UCSD-AML1 (cell line): Measurements from ENCODE around the gene GPR32.
"Not testable (repeated sequence)": the region's sequence is repeated elsewhere in the genome, so short reads cannot be mapped to it uniquely, and the experiment has no call there.

Experiments used
- DNase-seq: peaks from one replicate; lab custom pipeline; 2025; ENCODE audit not compliant: unreplicated experiment; lab: John Stamatoyannopoulos, UW

The GPR32 gene

DNA sequence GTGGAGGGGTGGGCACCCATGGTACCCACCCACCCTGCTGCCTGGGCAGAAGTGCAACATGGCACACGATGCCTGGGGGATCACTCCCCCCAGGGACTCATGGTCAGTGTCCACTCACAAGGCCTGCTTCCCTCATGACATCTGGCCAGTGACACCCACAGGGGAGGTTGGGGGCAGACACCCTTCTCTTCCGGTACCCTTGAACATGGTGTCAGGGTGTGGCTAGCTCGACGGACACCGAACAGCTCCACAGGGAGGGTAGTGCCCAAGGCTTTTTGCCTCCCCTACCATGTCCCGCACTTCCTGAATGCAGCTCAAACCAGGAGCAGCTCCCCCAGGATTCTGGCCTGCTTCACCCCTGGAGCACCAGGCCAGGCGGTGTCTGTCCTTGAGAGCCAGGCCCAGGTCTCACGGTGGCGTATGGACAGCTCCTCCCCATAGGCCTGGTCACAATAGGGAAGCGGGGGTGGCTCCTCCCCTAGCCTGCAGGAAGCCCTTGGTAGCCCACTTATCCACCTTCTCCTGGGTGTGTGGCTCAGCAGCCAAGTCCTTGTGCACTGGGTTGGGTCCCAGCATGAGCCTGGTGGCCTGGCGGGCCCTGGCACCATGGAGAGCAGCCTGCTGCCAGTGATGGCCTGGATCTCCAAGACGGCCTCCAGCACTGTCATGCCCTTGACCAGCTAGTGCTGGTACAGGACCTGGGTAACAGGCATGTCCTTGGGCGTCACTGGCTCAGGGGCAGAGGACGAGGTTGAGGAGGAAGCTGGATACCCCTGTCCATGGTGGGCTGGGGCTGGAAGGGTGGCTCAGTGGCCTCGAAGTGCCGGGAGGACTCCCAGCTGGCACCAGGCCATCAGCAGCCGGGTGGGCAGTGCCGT, 27.8 kb downstream of the GPR32 start:
- DNase-seq: no peak

DNA sequence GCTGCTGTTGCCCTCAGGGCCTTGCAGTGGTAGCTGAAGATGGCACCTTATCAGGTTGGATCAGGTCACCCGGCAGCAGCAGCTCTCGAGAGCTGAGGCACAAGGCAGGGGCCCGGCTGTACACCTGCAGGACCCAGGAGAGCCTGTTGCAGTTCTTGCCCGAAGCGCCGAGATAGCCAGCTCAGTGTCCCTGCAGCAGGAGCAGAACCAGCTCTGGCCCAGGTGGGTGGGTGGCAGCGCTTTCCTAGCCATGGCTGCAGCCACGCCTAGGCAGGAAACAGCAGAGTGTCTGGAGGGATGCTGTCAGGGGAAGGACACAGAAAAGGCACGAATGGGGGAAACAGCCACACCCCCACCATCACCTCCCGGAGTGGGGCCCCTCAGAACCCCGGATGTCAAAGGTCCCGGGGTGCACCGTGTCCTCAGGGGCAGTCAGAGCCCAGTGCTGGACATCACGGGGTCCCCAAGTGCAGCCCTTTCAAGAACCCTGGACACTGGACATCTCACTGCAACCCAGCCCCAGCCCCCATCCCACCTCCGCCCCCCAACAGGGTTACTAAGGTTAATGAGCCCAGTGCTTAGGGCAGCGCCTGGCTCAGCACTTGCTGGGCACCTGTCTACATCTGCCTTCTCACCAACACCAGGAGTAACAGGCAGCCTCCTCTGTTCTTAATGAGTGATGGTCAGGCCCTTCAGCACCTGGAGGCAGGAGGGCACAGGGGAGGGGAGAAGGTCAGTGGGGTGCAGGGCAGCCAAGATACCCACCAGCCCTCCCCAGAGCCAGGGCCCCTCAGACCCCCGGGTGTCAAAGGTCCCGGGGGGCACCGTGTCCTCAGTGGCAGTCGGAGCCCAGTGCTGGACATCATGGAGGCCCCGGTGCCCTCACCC, 28.6 kb downstream of the GPR32 start:
- DNase-seq: no peak

GRCh38 chr19:50799547-50799851, 29.2 kb downstream of the GPR32 start:
- DNase-seq: no peak

GRCh38 chr19:50801107-50801506, 30.8 kb downstream of the GPR32 start:
- DNase-seq: no peak

- DNase-seq: peak; percentile 58
Observed at GRCh38 chr19:50803633-50804419, 33.6 kb downstream of the GPR32 start.

DNA sequence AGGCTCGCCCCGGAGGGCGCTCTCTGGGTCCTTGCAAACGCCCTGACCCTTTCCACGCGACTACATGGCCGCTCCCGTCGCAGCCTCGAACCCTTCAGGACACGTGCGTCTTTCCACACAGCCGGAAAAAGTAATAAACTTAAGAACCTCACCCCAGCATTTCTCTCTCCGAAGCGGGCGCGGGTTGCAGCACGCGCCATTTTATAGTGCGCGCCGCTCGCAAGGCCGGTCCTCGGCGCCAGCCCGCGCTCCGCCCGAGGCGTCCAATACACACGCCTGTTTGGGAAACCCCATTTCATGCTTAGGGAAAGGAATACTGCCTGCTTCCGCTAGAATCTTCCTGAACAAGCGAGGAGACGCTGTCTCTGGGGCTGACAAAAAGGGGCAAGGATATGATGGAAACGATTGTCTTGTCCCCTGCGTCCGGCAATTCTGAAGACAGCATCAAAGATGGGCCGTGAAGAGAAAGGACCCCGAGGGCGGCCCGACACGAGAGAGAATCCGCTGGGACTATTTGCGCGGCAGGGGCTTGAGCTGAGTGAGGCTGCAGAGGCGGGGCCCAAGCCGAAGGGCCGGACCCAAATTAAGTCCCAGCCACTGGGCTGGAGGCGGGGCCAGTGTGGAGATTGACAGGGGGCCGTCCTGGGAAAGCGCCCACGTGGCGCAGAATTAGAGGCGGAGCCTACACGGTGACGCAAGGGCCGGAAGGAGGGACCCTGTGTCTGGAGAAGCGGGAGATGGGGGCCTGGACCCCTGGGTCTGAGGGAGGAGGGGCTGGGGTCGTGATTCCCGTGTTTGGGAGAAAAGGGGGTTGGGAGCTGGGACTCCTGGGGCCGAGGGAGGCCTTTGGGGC, 34.4 kb downstream of the GPR32 start:
- peak; percentile 99 for DNase-seq

GRCh38 chr19:50808856-50809255, 38.6 kb downstream of the GPR32 start:
- no peak for DNase-seq

- DNase-seq: not testable (repeated sequence)
Observed at GRCh38 chr19:50811622-50812238, 41.5 kb downstream of the GPR32 start.

DNA sequence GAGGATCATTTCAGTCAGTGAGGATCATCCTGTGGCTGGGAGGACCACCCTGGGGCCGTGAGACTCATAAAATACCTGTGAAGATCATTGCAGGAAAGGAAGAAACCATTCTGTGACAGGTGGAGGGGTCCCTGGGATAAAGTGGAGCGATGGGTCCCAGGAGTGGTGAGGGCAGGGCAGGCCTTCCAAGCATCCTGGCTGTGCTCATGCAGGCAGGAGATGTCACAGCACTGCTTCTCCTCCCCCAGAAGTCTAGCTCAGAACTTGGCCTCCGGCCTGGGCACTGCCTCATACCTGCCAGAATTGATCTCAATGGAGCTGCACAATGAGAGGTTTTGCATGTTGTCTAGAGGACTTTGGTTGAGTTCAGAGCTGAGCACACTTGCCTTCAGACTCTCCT, 42.2 kb downstream of the GPR32 start:
- no peak for DNase-seq

DNA sequence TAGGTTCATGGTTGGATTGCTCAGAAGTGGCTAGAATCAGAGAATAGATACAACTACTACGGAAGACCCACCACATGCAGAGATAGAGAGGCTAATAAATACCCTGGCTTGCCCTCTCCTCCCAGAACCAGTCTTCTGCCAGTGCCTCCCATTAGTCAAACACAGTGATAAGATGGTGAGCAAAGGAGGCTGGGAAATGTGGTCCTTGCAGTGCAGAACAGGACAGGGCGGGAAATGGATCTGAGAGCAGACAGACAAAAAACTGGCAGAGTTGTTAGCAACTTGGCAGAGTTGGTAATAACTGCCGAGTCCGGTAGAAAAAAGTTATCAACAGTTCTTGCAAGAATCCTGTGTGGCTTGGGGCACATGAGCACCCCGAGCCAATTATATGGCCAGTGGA, 44.6 kb downstream of the GPR32 start:
- no peak for DNase-seq

- DNase-seq: no peak
Observed at GRCh38 chr19:50815439-50815838, 45.2 kb downstream of the GPR32 start.

DNA sequence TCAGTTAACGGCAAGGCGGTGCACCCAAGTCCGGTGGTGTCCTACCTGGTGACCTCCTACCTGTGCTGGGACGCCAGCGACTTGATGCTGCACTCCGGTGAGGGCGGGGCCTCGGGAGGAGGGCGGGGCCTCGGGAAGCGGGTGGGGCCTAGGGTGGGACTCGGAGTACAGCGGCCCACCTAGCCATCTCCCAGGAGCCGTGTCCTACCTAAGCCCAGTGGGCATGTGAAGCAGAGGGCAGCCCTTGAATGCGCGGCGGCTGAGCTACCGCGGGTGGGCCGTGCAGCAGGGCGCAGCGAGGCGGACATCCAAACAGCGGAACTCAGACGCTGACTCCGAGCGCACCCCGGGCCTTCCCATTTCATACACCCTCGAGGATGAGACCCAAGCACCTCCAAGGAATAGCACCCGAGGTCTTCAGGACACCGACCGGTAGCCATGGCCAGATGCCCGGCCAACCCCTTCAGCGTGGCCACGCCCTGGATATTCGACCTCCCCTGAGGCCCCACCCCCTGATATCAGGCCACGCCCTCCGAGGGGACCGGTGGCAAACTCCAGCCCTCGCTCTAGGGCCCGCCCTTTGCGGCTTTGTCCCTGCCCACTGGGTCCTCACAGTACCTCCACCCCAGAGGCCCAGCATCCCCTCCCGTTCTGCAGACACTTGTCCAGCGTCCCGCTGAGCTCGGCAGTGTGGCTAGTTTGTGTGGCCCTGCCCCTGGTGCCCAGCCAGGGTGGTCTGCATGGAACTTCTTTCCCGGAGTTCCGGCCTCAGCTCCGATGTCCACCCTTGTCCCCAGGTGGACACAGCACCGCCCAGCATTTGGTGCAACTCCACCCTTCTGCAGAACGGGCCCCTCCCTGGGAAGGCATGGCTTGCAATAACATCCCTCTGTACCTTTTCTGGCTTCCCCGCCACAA, 47.9 kb downstream of the GPR32 start:
- DNase-seq: no peak

GRCh38 chr19:50818859-50819472, 48.7 kb downstream of the GPR32 start:
- DNase-seq: no peak

- DNase-seq: no peak
Observed at GRCh38 chr19:50819636-50820035, 49.4 kb downstream of the GPR32 start.

DNA sequence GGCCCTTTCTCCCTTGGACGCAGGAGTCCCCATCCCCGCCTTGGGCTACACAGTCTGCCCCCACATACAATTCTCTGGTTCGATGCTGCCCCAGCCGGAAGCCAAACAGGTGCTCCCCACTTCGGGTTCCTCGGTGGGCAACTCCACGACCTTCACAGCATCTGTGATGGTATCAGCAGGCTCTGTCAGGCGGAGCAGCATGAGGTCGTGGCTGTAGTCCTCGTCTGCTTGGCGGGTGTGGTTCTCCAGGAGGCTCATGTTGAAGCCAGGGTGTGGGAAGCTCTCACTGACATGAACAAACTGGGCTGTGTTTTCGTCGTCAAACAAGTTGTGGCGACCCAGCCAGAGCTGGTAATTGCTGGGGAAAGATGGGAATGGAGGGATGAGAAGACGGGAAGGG, 49.8 kb downstream of the GPR32 start:
- DNase-seq: no peak

- DNase-seq: peak; percentile 28
Observed at GRCh38 chr19:50820549-50821247, 50.4 kb downstream of the GPR32 start.

- no peak for DNase-seq
Observed at GRCh38 chr19:50821248-50821612, 51.0 kb downstream of the GPR32 start.
